SU-DHL-6 (cell line): ENCODE results near the gene CD247.

Source experiments
- CTCF ChIP-seq: fragments of 200-600 bp; sonication (generic); IDR thresholded peaks from one replicate; pipeline ENCODE4 v1.5.1; 2017; ENCODE audit warnings: antibody characterized with exemption, mild to moderate bottlenecking, low read length, moderate library complexity; ENCODE audit not compliant: insufficient read depth, poor library complexity, severe bottlenecking
- EZH2phosphoT487 ChIP-seq: fragments of 200-600 bp; sonication (generic), shearing (Covaris generic); conservative IDR thresholded peaks from 2 replicates; pipeline ENCODE4 v1.6.1; 2018; ENCODE audit warnings: mild to moderate bottlenecking, antibody characterized with exemption, low read length, moderate library complexity, mixed read lengths

DNA sequence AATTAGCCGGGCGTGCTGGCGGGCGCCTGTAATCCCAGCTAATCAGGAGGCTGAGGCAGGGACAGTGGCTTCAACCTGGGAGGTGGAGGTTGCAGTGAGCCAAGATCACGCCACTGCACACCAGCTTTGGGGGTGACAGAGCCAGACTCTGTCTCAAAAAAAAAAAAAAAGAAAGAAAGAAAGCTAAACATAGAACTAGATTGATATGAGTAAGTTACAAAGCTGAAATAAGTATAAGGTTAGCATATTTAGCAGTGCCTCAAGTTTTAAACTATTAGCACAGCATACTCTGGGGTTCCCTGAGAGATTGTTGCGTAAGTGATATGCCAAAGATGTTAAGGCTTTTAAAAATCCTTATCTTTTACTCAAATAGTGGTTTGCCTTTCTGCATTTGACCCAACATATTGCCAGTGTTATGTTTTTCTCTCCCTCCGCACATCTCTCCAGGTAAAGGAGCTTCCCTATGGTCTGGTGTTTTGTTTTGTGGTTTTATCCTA lies 126.1 kb downstream of the CD247 start:
- TF ChIP-seq CTCF (no peak), EZH2phosphoT487 (no peak)
